Endodermal cell (in vitro differentiated cells): ENCODE results near the gene SRGN. TPM values are rescaled to one million over a fixed set of nuclear protein-coding genes. Genes with fewer than 3 reads are reported as not detected.
"Not testable (repeated sequence)": the region's sequence is repeated elsewhere in the genome, so short reads cannot be mapped to it uniquely, and the experiment has no call there.

Experiments
- DNase-seq: peaks from one replicate; pipeline ENCODE4 v3.0.0-alpha.2; 2017
- H3K27ac ChIP-seq: 2 replicates; pipeline ENCODE4 v1.5.1; 2013; ENCODE audit warnings: mild to moderate bottlenecking, low read depth, low read length, moderate library complexity
- H3K27me3 ChIP-seq: 2 replicates; pipeline ENCODE4 v1.6.1; 2013; ENCODE audit warnings: mild to moderate bottlenecking, low read length, moderate library complexity; ENCODE audit not compliant: insufficient read depth, control insufficient read depth, poor library complexity, severe bottlenecking
- H3K36me3 ChIP-seq: 2 replicates; pipeline ENCODE4 v1.7.0; 2013; ENCODE audit warnings: mild to moderate bottlenecking, low read length, moderate library complexity; ENCODE audit not compliant: control insufficient read depth, insufficient read depth
- H3K4me1 ChIP-seq: one replicate; pipeline ENCODE4 v1.7.0; 2013; ENCODE audit warnings: low read length; ENCODE audit not compliant: control insufficient read depth, insufficient read depth
- H3K4me3 ChIP-seq: 2 replicates; pipeline ENCODE4 v1.5.1; 2013; ENCODE audit warnings: mild to moderate bottlenecking, low read length, moderate library complexity
- H3K9ac ChIP-seq: 2 replicates; pipeline ENCODE4 v1.6.1; 2013; ENCODE audit warnings: mild to moderate bottlenecking, low read length, moderate library complexity; ENCODE audit not compliant: poor library complexity, severe bottlenecking; ENCODE audit errors: extremely low read depth
- H3K9me3 ChIP-seq: 2 replicates; pipeline ENCODE4 v1.6.1; 2013; ENCODE audit warnings: mild to moderate bottlenecking, low read length, moderate library complexity; ENCODE audit not compliant: control insufficient read depth
- H3K27ac Mint-ChIP-seq: 2 replicates; pipeline ENCODE4 v1.8.0; 2020; ENCODE audit warnings: mixed read lengths
- H3K27me3 Mint-ChIP-seq: 2 replicates; pipeline ENCODE4 v1.8.0; 2021; ENCODE audit warnings: mild to moderate bottlenecking, mixed read lengths; ENCODE audit not compliant: insufficient read depth
- H3K36me3 Mint-ChIP-seq: 2 replicates; pipeline ENCODE4 v1.8.0; 2020; ENCODE audit warnings: low read depth, mixed read lengths
- H3K4me1 Mint-ChIP-seq: 2 replicates; pipeline ENCODE4 v1.8.0; 2020; ENCODE audit warnings: mixed read lengths
- H3K4me3 Mint-ChIP-seq: 2 replicates; pipeline ENCODE4 v1.8.0; 2020; ENCODE audit warnings: mild to moderate bottlenecking, moderate library complexity, mixed read lengths
- H3K9me3 Mint-ChIP-seq: 2 replicates; pipeline ENCODE4 v1.8.0; 2020; ENCODE audit warnings: mild to moderate bottlenecking, mixed read lengths
- WGBS, 2 experiments: methylation state at CpG; one replicate each; pipeline versions ENCODE4 v1.1.5 to v1.1.7; 2013; ENCODE audit warnings: missing lambda C conversion rate in 2 of 2, mixed read lengths in 1 of 2; ENCODE audit not compliant: insufficient coverage in 1 of 2, insufficient read length in 1 of 2; 5-methylcytosine and 5-hydroxymethylcytosine counted together
- total RNA-seq, 2 donors: library from RNA; stranded (reverse); fragmentation: NEBNext Ultra II Directional in 1 of 2; extraction: Animal tissue kit (Norgen Biotek cat#: 25700) in 1 of 2; gene quantifications; 2 replicates in 1 of 2; 3 replicates in 1 of 2; pipeline ENCODE4 v1.2.1, GENCODE V29; 2021
- TF ChIP-seq, protein P1 (sequence below): fragments of 200-600 bp; sonication (generic); conservative IDR thresholded peaks from 2 replicates; pipeline ENCODE4 v1.5.0; 2021; ENCODE audit warnings: antibody characterized with exemption, mild to moderate bottlenecking

The SRGN gene
- total RNA-seq, 2 donors from 2014 or later, result not detected

GRCh38 chr10:69139961-69140360, 52.1 kb downstream of the SRGN start:
- Histone ChIP-seq H3K36me3 (peaks cover 42% of the 10 kb centered on the region), H3K4me1 (no peaks in the 10 kb centered on the region), H3K9me3 (no peaks in the 10 kb centered on the region), H3K4me3 (no peak overlapping the region), H3K27me3 (no peaks in the 10 kb centered on the region), H3K9ac (no peak overlapping the region), H3K27ac (no peak overlapping the region)
- Mint-ChIP-seq H3K27me3 (no peaks in the 10 kb centered on the region), H3K4me3 (no peak overlapping the region), H3K27ac (no peak overlapping the region), H3K4me1 (no peaks in the 10 kb centered on the region), H3K36me3 (peaks cover 25% of the 10 kb centered on the region), H3K9me3 (no peaks in the 10 kb centered on the region)
- no peak for DNase-seq
- TF ChIP-seq, protein P1, sequence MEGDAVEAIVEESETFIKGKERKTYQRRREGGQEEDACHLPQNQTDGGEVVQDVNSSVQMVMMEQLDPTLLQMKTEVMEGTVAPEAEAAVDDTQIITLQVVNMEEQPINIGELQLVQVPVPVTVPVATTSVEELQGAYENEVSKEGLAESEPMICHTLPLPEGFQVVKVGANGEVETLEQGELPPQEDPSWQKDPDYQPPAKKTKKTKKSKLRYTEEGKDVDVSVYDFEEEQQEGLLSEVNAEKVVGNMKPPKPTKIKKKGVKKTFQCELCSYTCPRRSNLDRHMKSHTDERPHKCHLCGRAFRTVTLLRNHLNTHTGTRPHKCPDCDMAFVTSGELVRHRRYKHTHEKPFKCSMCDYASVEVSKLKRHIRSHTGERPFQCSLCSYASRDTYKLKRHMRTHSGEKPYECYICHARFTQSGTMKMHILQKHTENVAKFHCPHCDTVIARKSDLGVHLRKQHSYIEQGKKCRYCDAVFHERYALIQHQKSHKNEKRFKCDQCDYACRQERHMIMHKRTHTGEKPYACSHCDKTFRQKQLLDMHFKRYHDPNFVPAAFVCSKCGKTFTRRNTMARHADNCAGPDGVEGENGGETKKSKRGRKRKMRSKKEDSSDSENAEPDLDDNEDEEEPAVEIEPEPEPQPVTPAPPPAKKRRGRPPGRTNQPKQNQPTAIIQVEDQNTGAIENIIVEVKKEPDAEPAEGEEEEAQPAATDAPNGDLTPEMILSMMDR, result no peak
- WGBS, 2 experiments, result 99 to 100% methylated on average over 1 to 2 of the region's 2 CpGs

GRCh38 chr10:69141304-69141703, 53.4 kb downstream of the SRGN start:
- TF ChIP-seq, protein P1, result peak; percentile 43
- no peak overlapping the region for H3K27ac Mint-ChIP-seq
- DNase-seq, result no peak
- H3K4me3 Mint-ChIP-seq, result no peak overlapping the region
- 91% methylated on average over 1 of the region's 1 CpG; no CpG with 5 or more reads in 1 of the 2 experiments for WGBS, 2 experiments
- H3K4me3 ChIP-seq, result no peak overlapping the region
- H3K9me3 ChIP-seq, result no peaks in the 10 kb centered on the region
- H3K9me3 Mint-ChIP-seq, result no peaks in the 10 kb centered on the region
- H3K27me3 Mint-ChIP-seq, result no peaks in the 10 kb centered on the region
- no peaks in the 10 kb centered on the region for H3K4me1 ChIP-seq
- H3K36me3 Mint-ChIP-seq, result peaks cover 15% of the 10 kb centered on the region
- H3K4me1 Mint-ChIP-seq, result no peaks in the 10 kb centered on the region
- H3K36me3 ChIP-seq, result peaks cover 32% of the 10 kb centered on the region
- H3K27me3 ChIP-seq, result no peaks in the 10 kb centered on the region
- H3K9ac ChIP-seq, result no peak overlapping the region
- no peak overlapping the region for H3K27ac ChIP-seq

- not testable (repeated sequence) for H3K4me3 ChIP-seq, H3K27me3 ChIP-seq, H3K4me1 Mint-ChIP-seq, H3K4me3 Mint-ChIP-seq, H3K9ac ChIP-seq, H3K9me3 Mint-ChIP-seq, H3K27ac Mint-ChIP-seq, H3K27me3 Mint-ChIP-seq, H3K9me3 ChIP-seq, H3K27ac ChIP-seq, DNase-seq, H3K4me1 ChIP-seq
- H3K36me3 ChIP-seq, result peaks cover 30% of the 10 kb centered on the region
- H3K36me3 Mint-ChIP-seq, result peaks cover 13% of the 10 kb centered on the region
- 96% methylated on average over 3 of the region's 3 CpGs; no CpG with 5 or more reads in 1 of the 2 experiments for WGBS, 2 experiments
These were observed 54.2 kb downstream of the SRGN start for GRCh38 chr10:69142074-69142473.

DNA sequence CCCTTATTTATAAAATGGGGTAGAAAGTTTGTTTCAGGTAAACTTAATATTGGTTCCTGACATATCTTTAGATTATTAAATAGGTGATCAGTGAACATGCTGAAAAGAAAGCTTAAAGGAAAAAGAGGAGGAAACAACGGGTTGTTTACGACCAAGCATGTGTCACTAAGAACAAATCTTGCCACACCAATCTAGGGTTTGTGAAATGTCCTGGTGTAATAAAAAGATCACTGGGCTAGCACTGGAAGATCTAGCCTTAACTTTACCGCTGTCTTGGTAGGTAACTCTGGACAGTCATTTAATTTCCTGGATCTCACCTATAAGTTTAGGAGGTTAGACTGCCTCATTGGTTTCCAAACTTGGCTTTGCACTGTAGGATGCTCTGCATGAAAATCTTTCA, 55.1 kb downstream of the SRGN start:
- Mint-ChIP-seq H3K27me3 (no peaks in the 10 kb centered on the region), H3K4me1 (no peaks in the 10 kb centered on the region), H3K36me3 (peaks cover 6% of the 10 kb centered on the region), H3K9me3 (no peaks in the 10 kb centered on the region), H3K4me3 (no peak overlapping the region), H3K27ac (no peak overlapping the region)
- H3K9me3 ChIP-seq, result no peaks in the 10 kb centered on the region
- H3K4me3 ChIP-seq, result no peak overlapping the region
- TF ChIP-seq, protein P1, result no peak
- H3K9ac ChIP-seq, result no peak overlapping the region
- WGBS, 2 experiments, result 67% methylated on average over 3 of the region's 3 CpGs
- no peaks in the 10 kb centered on the region for H3K27me3 ChIP-seq
- DNase-seq, result no peak
- no peaks in the 10 kb centered on the region for H3K4me1 ChIP-seq
- peaks cover 24% of the 10 kb centered on the region for H3K36me3 ChIP-seq
- H3K27ac ChIP-seq, result no peak overlapping the region
